Gastrocnemius medialis (tissue), 4 donors: ENCODE measurements around the gene HNF4A. TPM values are rescaled to one million over a fixed set of nuclear protein-coding genes. Genes with fewer than 3 reads are reported as not detected.

ENCODE experiments used
- ATAC-seq, 2 donors: fragments of 150-250 bp; one replicate each; pipeline ENCODE4 v1.9.1; 2016
- DNase-seq, 2 donors: peaks; one replicate each; pipeline ENCODE4 v3.0.0-alpha.2; 2019
- H3K27ac ChIP-seq, 4 donors: fragments of 200-600 bp; sonication (generic); 1 replicate in 1 of 4; 2 replicates in 3 of 4; pipeline ENCODE4 v1.5.1; 2016 to 2018; ENCODE audit warnings: mild to moderate bottlenecking in 2 of 4, moderate library complexity in 1 of 4
- H3K27me3 ChIP-seq, 3 donors: fragments of 200-600 bp; sonication (generic) in 2 of 3; 1 replicate in 1 of 3; 2 replicates in 2 of 3; pipeline versions ENCODE4 v1.5.1 to v1.6.0; 2016 to 2019; ENCODE audit warnings: mild to moderate bottlenecking in 1 of 3, moderate library complexity in 1 of 3
- H3K36me3 ChIP-seq, 2 donors: fragments of 200-600 bp; sonication (generic) in 1 of 2; one replicate each; pipeline ENCODE4 v1.5.1; 2017 to 2018
- H3K4me1 ChIP-seq, 2 donors: fragments of 200-600 bp; sonication (generic) in 1 of 2; one replicate each; pipeline ENCODE4 v1.5.1; 2016 to 2017; ENCODE audit warnings: mild to moderate bottlenecking in 2 of 2
- H3K4me3 ChIP-seq, 4 donors: fragments of 200-600 bp; sonication (generic) in 3 of 4; 1 replicate in 1 of 4; 2 replicates in 3 of 4; pipeline ENCODE4 v1.5.1; 2016 to 2019; ENCODE audit warnings: mild to moderate bottlenecking in 2 of 4
- H3K9me3 ChIP-seq, 3 donors: fragments of 200-600 bp; sonication (generic) in 2 of 3; 1 replicate in 1 of 3; 2 replicates in 2 of 3; pipeline ENCODE4 v1.5.1; 2016 to 2019
- POLR2A ChIP-seq, 2 donors: fragments of 450-650 bp; IDR thresholded peaks; one replicate each; pipeline ENCODE4 v1.6.1; 2017; ENCODE audit warnings: antibody characterized with exemption in 2 of 2, mild to moderate bottlenecking in 2 of 2, moderate library complexity in 2 of 2
- in situ Hi-C, 4 donors: fragments of 200-750 bp; cut with MboI; loops; one replicate each; pipeline versions ENCODE4 v1.15.0 to v1.8.0; 2017; ENCODE audit warnings: low sequenced_read_pairs in 4 of 4
- intact Hi-C: fragments of 100-400 bp; cut with DNase I; formaldehyde crosslinking; loops from one replicate; pipeline ENCODE4 v1.15.1; 2023; ENCODE audit warnings: low total_unique reads
- total RNA-seq, 4 donors: library from RNA; depleted of rRNA; stranded (reverse); fragments of >200 nt; gene quantifications; one replicate each; pipeline versions ENCODE4 v1.1.0 to v1.2.3, GENCODE V29; 2016
- TF ChIP-seq, protein P1 (sequence below), 5 experiments: fragments of 450-650 bp in 3 of 5; fragments of 200-600 bp in 2 of 5; sonication (generic) in 2 of 5; IDR thresholded peaks in 4 of 5; conservative IDR thresholded peaks in 1 of 5; 1 replicate in 4 of 5; 2 replicates in 1 of 5; pipeline ENCODE4 v1.5.1; 2016 to 2019; ENCODE audit warnings: antibody characterized with exemption in 5 of 5, mild to moderate bottlenecking in 3 of 5, moderate library complexity in 3 of 5

Gene HNF4A
- total RNA-seq, 4 donors from 2014 or later: 0.29 to 0.83 (median 0.51) TPM; not detected in 1

DNA sequence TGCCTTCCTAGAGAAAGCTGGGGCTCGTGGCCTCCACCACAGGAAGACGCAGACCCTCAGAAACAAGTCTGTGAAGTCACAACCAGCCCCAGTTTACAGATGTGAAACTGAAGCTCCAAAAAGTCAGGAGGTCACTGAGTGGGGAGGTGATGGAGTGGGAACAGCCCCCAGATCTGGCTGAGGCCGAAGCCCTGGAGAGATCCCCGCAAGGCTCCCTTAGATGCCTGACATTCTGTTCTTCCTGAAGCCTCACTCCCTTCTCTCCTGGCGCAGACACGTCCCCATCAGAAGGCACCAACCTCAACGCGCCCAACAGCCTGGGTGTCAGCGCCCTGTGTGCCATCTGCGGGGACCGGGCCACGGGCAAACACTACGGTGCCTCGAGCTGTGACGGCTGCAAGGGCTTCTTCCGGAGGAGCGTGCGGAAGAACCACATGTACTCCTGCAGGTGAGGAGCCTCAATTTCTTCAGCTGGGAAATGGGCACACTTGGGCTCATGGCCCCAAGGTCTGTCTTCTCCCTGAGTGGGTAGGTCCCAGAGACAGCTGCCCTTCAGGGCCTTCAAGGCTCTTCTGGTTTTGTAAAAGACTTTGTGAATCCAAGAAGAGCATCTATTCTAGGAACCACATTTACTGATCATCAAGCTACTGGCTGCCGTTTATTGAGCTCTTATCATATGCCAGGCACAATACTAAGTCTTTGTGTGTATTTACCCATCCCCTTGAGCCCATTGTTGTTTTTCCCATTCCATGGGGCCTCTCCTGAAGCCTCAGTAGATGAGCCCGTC, 50.5 kb downstream of the HNF4A start:
- Histone ChIP-seq H3K27ac (no peak overlapping the region), H3K4me3 (no peak overlapping the region), H3K27me3 (peaks cover 0 to 3% (median 0%) of the 10 kb centered on the region in 3 donors), H3K36me3 (no peaks in the 10 kb centered on the region), H3K9me3 (no peaks in the 10 kb centered on the region), H3K4me1 (no peaks in the 10 kb centered on the region)
- DNase-seq (no peak), ATAC-seq (no peak)
- intact Hi-C loops: no loop called here
- in situ Hi-C loops: no loop called here
- no peak for TF ChIP-seq POLR2A (IDR thresholded peaks at IDR 0.05)
- TF ChIP-seq, protein P1, sequence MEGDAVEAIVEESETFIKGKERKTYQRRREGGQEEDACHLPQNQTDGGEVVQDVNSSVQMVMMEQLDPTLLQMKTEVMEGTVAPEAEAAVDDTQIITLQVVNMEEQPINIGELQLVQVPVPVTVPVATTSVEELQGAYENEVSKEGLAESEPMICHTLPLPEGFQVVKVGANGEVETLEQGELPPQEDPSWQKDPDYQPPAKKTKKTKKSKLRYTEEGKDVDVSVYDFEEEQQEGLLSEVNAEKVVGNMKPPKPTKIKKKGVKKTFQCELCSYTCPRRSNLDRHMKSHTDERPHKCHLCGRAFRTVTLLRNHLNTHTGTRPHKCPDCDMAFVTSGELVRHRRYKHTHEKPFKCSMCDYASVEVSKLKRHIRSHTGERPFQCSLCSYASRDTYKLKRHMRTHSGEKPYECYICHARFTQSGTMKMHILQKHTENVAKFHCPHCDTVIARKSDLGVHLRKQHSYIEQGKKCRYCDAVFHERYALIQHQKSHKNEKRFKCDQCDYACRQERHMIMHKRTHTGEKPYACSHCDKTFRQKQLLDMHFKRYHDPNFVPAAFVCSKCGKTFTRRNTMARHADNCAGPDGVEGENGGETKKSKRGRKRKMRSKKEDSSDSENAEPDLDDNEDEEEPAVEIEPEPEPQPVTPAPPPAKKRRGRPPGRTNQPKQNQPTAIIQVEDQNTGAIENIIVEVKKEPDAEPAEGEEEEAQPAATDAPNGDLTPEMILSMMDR (IDR thresholded peaks at IDR 0.05 in 4 of 5, conservative IDR thresholded peaks at IDR 0.05 in 1 of 5): no peak

DNA sequence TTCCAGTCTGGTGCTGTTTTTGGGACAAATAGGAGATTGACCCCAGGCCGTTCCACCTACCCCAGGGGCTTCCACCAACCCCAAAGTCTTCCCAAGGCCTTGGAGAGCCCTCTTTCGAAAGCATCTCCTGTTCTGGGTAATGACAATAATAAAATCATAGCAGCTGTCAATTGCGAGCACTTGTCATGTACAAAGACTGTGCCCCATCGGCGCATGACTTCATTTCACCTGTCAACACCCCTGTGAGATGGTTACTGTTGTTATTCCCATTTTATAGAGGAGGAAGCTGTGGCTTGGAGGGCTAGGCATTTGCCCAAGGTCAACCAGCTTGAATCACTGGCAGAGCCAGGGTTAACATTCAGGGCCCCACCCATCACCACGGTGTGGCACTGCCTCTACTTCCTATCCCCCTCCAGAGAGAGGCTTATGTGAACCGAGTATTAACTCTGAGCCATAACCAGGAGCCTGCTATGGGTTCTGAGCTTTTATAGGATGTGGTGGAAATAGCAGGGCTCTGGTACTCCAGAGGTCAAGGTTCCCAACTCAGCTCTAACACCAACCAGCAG, 51.2 kb downstream of the HNF4A start:
- DNase-seq (no peak), ATAC-seq (no peak)
- intact Hi-C loops: no loop called here
- Histone ChIP-seq H3K4me1 (no peaks in the 10 kb centered on the region), H3K36me3 (no peaks in the 10 kb centered on the region), H3K4me3 (no peak overlapping the region), H3K27me3 (peaks cover 0 to 3% (median 0%) of the 10 kb centered on the region in 3 donors), H3K27ac (no peak overlapping the region), H3K9me3 (no peaks in the 10 kb centered on the region)
- in situ Hi-C loops: no loop called here
- no peak for TF ChIP-seq POLR2A (IDR thresholded peaks at IDR 0.05)
- TF ChIP-seq, protein P1 (IDR thresholded peaks at IDR 0.05 in 4 of 5, conservative IDR thresholded peaks at IDR 0.05 in 1 of 5): no peak

DNA sequence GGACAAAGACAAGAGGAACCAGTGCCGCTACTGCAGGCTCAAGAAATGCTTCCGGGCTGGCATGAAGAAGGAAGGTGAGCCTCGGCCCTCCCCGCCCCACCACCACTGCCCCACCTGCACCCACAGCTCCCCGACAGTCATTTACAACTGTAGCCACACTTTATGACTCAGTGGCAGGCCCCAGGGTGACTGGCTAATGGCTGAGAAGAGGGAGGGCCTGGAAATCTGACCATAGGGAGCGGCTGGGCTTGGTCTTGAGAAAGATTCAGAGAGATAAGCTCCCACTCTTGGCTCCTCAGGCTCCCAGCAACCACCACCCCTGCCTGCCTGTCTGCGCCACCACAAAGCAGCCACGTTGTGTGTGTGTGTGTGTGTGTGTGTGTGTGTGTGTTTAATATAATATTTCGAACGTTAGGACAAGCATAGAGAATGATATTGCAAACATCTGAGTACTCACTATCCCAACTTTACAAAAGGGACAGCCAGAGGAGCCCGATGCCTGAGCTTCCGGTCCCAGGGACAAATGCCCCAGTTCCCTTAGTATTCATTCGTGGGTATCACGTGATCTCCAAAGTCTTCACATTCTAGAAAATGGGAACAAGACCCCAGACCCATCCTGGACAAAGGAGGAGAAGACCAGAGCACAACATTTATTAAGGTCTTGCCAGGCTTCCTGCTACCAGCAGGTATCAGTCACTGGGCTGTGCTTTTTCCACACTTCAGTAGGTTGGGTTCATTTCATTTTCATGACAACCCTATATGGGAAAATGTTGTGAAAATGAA, 52.1 kb downstream of the HNF4A start:
- peaks cover 0 to under 1% (median 0%) of the 10 kb centered on the region in 3 donors for H3K27me3 ChIP-seq
- no peaks in the 10 kb centered on the region for H3K9me3 ChIP-seq
- H3K4me3 ChIP-seq: no peak overlapping the region
- no peak for DNase-seq
- intact Hi-C loops: no loop called here
- no peaks in the 10 kb centered on the region for H3K4me1 ChIP-seq
- in situ Hi-C loops: no loop called here
- H3K36me3 ChIP-seq: no peaks in the 10 kb centered on the region
- no peak overlapping the region for H3K27ac ChIP-seq
- ATAC-seq: no peak
- TF ChIP-seq POLR2A (IDR thresholded peaks at IDR 0.05): no peak
- TF ChIP-seq, protein P1 (IDR thresholded peaks at IDR 0.05 in 4 of 5, conservative IDR thresholded peaks at IDR 0.05 in 1 of 5): no peak

DNA sequence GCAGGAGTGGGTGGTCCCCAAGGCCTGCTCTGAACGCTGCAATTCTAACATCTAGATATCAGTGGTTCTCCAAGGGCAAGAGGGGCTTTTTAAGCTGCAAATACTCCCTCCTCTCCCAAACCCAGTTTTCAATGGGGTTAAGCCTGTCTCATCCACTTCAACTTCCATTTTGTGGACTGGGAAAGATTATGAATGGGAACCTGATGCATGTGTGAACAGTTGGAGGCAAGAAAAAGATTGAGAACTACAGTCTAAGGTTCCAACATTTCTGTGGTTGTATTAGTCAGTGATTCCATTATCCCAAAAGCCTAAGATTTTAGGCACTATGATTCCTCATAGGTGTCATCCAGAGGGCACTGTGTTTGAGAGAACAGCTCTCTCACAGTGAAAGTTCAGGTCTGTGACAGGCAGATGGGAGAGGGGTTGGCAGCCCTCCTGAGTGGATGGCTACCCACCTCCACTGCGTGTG, 53.7 kb downstream of the HNF4A start:
- Histone ChIP-seq H3K4me1 (no peaks in the 10 kb centered on the region), H3K9me3 (no peaks in the 10 kb centered on the region), H3K27ac (no peak overlapping the region), H3K27me3 (no peaks in the 10 kb centered on the region), H3K36me3 (no peaks in the 10 kb centered on the region), H3K4me3 (no peak overlapping the region)
- DNase-seq (no peak), ATAC-seq (no peak)
- intact Hi-C loops: no loop called here
- in situ Hi-C loops: no loop called here
- no peak for TF ChIP-seq POLR2A (IDR thresholded peaks at IDR 0.05)
- TF ChIP-seq, protein P1 (IDR thresholded peaks at IDR 0.05 in 4 of 5, conservative IDR thresholded peaks at IDR 0.05 in 1 of 5): no peak
